Endothelial cell of umbilical vein (primary cell): ENCODE results near the gene EML2.

ENCODE experiments used
- EZH2 ChIP-seq: IDR thresholded peaks from 2 replicates; pipeline ENCODE4 v1.6.1; 2012; ENCODE audit warnings: borderline replicate concordance, low read depth, mild to moderate bottlenecking, moderate library complexity, low read length, inconsistent platforms; ENCODE audit not compliant: severe bottlenecking
- FOS ChIP-seq: IDR thresholded peaks from 2 replicates; pipeline ENCODE4 v1.6.1; 2011; ENCODE audit warnings: mild to moderate bottlenecking, low read length, moderate library complexity, borderline replicate concordance; ENCODE audit not compliant: insufficient read depth
- POLR2A ChIP-seq: IDR thresholded peaks from 2 replicates; pipeline ENCODE4 v1.6.1; 2012; ENCODE audit warnings: low read depth, mild to moderate bottlenecking, control low read depth, low read length
- POLR2AphosphoS5 ChIP-seq: IDR thresholded peaks from 2 replicates; pipeline ENCODE4 v1.6.1; 2012; ENCODE audit warnings: low read depth, mild to moderate bottlenecking, control low read depth, low read length, moderate library complexity; ENCODE audit not compliant: insufficient read depth
- TF ChIP-seq, protein P1 (sequence below), 2 donors: IDR thresholded peaks; 1 replicate in 1 of 2; 2 replicates in 1 of 2; pipeline ENCODE4 v1.5.1; 2011; ENCODE audit warnings: low read length in 2 of 2, mild to moderate bottlenecking in 2 of 2, moderate library complexity in 2 of 2, control low read depth in 1 of 2, inconsistent platforms in 1 of 2, low read depth in 1 of 2; ENCODE audit not compliant: insufficient read depth in 1 of 2; ENCODE audit errors: extremely low read depth in 1 of 2

DNA sequence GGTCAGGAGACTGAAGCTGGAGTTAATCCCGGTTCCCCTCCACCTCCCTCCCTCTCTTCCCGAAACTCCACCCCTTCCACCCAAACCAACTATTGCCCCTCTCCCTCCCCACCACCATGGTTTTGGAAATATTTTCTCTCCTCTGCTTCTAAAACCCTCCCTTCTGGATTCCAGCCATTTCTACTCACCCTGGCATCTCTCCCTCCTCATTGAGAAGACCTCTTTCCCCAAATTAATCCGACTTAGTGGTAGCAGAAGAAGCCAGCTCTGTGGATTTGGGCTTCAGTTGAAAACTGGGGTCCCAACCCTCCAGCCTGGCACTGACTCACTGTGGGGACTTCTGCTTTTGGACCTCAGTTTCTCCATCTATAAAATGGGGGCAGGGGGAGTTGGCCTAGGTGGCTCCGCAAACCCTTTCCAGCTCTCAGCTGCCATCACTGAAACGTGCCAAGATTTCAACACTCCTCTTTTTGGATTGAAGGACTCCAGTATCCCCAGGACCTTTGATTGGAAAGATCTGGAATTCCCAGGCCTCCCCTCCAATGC lies 38.8 kb downstream of the EML2 start:
- TF ChIP-seq, protein P1, sequence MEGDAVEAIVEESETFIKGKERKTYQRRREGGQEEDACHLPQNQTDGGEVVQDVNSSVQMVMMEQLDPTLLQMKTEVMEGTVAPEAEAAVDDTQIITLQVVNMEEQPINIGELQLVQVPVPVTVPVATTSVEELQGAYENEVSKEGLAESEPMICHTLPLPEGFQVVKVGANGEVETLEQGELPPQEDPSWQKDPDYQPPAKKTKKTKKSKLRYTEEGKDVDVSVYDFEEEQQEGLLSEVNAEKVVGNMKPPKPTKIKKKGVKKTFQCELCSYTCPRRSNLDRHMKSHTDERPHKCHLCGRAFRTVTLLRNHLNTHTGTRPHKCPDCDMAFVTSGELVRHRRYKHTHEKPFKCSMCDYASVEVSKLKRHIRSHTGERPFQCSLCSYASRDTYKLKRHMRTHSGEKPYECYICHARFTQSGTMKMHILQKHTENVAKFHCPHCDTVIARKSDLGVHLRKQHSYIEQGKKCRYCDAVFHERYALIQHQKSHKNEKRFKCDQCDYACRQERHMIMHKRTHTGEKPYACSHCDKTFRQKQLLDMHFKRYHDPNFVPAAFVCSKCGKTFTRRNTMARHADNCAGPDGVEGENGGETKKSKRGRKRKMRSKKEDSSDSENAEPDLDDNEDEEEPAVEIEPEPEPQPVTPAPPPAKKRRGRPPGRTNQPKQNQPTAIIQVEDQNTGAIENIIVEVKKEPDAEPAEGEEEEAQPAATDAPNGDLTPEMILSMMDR (IDR thresholded peaks at IDR 0.05; ENCODE audit: extremely low read depth in 1 of 2, insufficient read depth in 1 of 2, low read depth in 1 of 2, low read length in 2 of 2): no peak
- TF ChIP-seq EZH2 (no peak), POLR2A (no peak), FOS (no peak), POLR2AphosphoS5 (no peak)
